GM23338 (cell line): ENCODE data around the gene ADGRL3. TPM values are rescaled to one million over a fixed set of nuclear protein-coding genes. Genes with fewer than 3 reads are reported as not detected.
A peak's percentile ranks its signal among the peaks of the same experiment; 100 is the strongest.

ENCODE experiments used
- ATAC-seq: fragments of 200-7000 bp; cut with Tn5 transposase; 3 replicates; pipeline ENCODE4 v1.9.1; 2020
- DNase-seq: peaks from one replicate; pipeline ENCODE4 v3.0.0-alpha.2; 2015; ENCODE audit warnings: low spot score
- H2AFZ ChIP-seq: fragments of 200-600 bp; sonication (generic); 2 replicates; pipeline ENCODE4 v1.8.0; 2016; ENCODE audit warnings: antibody characterized with exemption, mild to moderate bottlenecking, moderate library complexity
- H3F3A ChIP-seq: fragments of 200-600 bp; sonication (generic); replicated peaks from 2 replicates; pipeline ENCODE4 v1.8.0; 2017; ENCODE audit warnings: antibody characterized with exemption, mixed run types, low read depth
- H3K27ac ChIP-seq: fragments of 200-600 bp; sonication (generic); 2 replicates; pipeline ENCODE4 v1.6.1; 2016; ENCODE audit warnings: low read depth
- H3K27me3 ChIP-seq: fragments of 200-600 bp; sonication (generic); 2 replicates; pipeline ENCODE4 v1.8.0; 2016; ENCODE audit warnings: mild to moderate bottlenecking, mixed run types, moderate library complexity; ENCODE audit not compliant: insufficient read depth
- H3K36me3 ChIP-seq: fragments of 200-600 bp; sonication (generic); 2 replicates; pipeline ENCODE4 v1.8.0; 2016; ENCODE audit warnings: mild to moderate bottlenecking; ENCODE audit not compliant: insufficient read depth
- H3K4me1 ChIP-seq: fragments of 200-600 bp; sonication (generic); 2 replicates; pipeline ENCODE4 v1.8.0; 2016; ENCODE audit warnings: mild to moderate bottlenecking, moderate library complexity; ENCODE audit not compliant: insufficient read depth
- H3K4me2 ChIP-seq: fragments of 200-600 bp; sonication (generic); 2 replicates; pipeline ENCODE4 v1.7.1; 2017; ENCODE audit warnings: mixed run types
- H3K4me3 ChIP-seq: fragments of 200-600 bp; sonication (generic); 2 replicates; pipeline ENCODE4 v1.6.1; 2016; ENCODE audit warnings: mixed run types
- H3K79me2 ChIP-seq: fragments of 200-600 bp; sonication (generic); replicated peaks from 2 replicates; pipeline ENCODE4 v1.8.0; 2017; ENCODE audit warnings: mild to moderate bottlenecking; ENCODE audit not compliant: insufficient read depth
- H3K9me2 ChIP-seq: fragments of 200-600 bp; sonication (generic); 2 replicates; pipeline ENCODE4 v1.8.0; 2017; ENCODE audit not compliant: insufficient read depth
- H4K20me1 ChIP-seq: fragments of 200-600 bp; sonication (generic); replicated peaks from 2 replicates; pipeline ENCODE4 v1.8.0; 2017; ENCODE audit warnings: mild to moderate bottlenecking; ENCODE audit not compliant: insufficient read depth
- H3K27ac Mint-ChIP-seq: 2 replicates; pipeline ENCODE4 v1.8.0; 2020; ENCODE audit warnings: inconsistent platforms, mild to moderate bottlenecking, moderate library complexity, mixed read lengths
- H3K27me3 Mint-ChIP-seq: 3 replicates; pipeline ENCODE4 v1.8.0; 2022; ENCODE audit warnings: low read depth, mild to moderate bottlenecking, moderate library complexity, mixed read lengths, inconsistent platforms; ENCODE audit not compliant: insufficient read depth, poor library complexity
- H3K36me3 Mint-ChIP-seq: 3 replicates; pipeline ENCODE4 v1.8.0; 2021; ENCODE audit warnings: low read depth, mild to moderate bottlenecking, inconsistent platforms, moderate library complexity, mixed read lengths
- H3K4me1 Mint-ChIP-seq: 3 replicates; pipeline ENCODE4 v1.8.0; 2020; ENCODE audit warnings: mild to moderate bottlenecking, inconsistent platforms, mixed read lengths
- H3K4me3 Mint-ChIP-seq: 3 replicates; pipeline ENCODE4 v1.8.0; 2021; ENCODE audit warnings: moderate library complexity, mild to moderate bottlenecking, inconsistent platforms, mixed read lengths
- H3K9me3 Mint-ChIP-seq: 3 replicates; pipeline ENCODE4 v1.8.0; 2020; ENCODE audit warnings: moderate library complexity, mild to moderate bottlenecking, inconsistent platforms, mixed read lengths
- CREB1 ChIP-seq: fragments of 250-450 bp; sonication (Bioruptor Pico); IDR thresholded peaks from 2 replicates; pipeline ENCODE4 v1.5.0; 2020; ENCODE audit warnings: low read depth, mild to moderate bottlenecking, moderate library complexity
- CTCF ChIP-seq, 2 experiments: fragments of 200-600 bp in 1 of 2; sonication (generic) in 1 of 2; conservative IDR thresholded peaks; 2 replicates each; pipeline versions ENCODE4 v1.5.1 to v1.6.1; 2016 to 2017; ENCODE audit warnings: antibody characterized with exemption in 2 of 2, low read depth in 2 of 2, mild to moderate bottlenecking in 2 of 2, moderate library complexity in 1 of 2
- EZH2 ChIP-seq: fragments of 200-600 bp; sonication (generic); IDR thresholded peaks from one replicate; pipeline ENCODE4 v1.8.0; 2017; ENCODE audit warnings: antibody characterized with exemption, mild to moderate bottlenecking, low read depth; ENCODE audit not compliant: unreplicated experiment
- EZH2phosphoT487 ChIP-seq: fragments of 200-600 bp; sonication (generic); IDR thresholded peaks from one replicate; pipeline ENCODE4 v1.8.1; 2018; ENCODE audit warnings: antibody characterized with exemption; ENCODE audit not compliant: unreplicated experiment
- JUNB ChIP-seq: IDR thresholded peaks from one replicate; pipeline ENCODE4 v1.6.1; 2016; ENCODE audit warnings: antibody characterized with exemption; ENCODE audit not compliant: unreplicated experiment
- NANOG ChIP-seq: IDR thresholded peaks from 2 replicates; pipeline ENCODE4 v1.6.1; 2016; ENCODE audit warnings: antibody characterized with exemption, borderline replicate concordance
- POLR2AphosphoS5 ChIP-seq: IDR thresholded peaks from 2 replicates; pipeline ENCODE4 v1.6.1; 2016; ENCODE audit warnings: antibody characterized with exemption, low read depth
- REST ChIP-seq: IDR thresholded peaks from one replicate; pipeline ENCODE4 v1.6.1; 2018; ENCODE audit warnings: antibody characterized with exemption; ENCODE audit not compliant: unreplicated experiment
- STAT1 ChIP-seq: IDR thresholded peaks from one replicate; pipeline ENCODE4 v1.6.1; 2016; ENCODE audit warnings: antibody characterized with exemption; ENCODE audit not compliant: unreplicated experiment
- ZNF114 ChIP-seq: fragments of 250-450 bp; sonication (Bioruptor Pico); IDR thresholded peaks from 2 replicates; pipeline ENCODE4 v1.5.0; 2020; ENCODE audit warnings: mild to moderate bottlenecking, moderate library complexity
- ZNF331 ChIP-seq: fragments of 250-450 bp; sonication (Bioruptor Pico); IDR thresholded peaks from 2 replicates; pipeline ENCODE4 v1.5.0; 2020; ENCODE audit warnings: low read depth, mild to moderate bottlenecking, moderate library complexity
- ZNF462 ChIP-seq: fragments of 250-450 bp; sonication (Bioruptor Pico); IDR thresholded peaks from 2 replicates; pipeline ENCODE4 v1.5.0; 2020; ENCODE audit warnings: mild to moderate bottlenecking, moderate library complexity
- polyA plus RNA-seq: library from polyadenylated mRNA; unstranded; fragments of >200 nt; fragmentation: Nextera tagmentation; extraction: Ambion mirVana; gene quantifications from 2 replicates; pipeline ENCODE4 v1.2.1, GENCODE V29; 2016
- total RNA-seq: library from RNA; depleted of rRNA; stranded (reverse); fragments of >200 nt; shearing (Covaris generic); gene quantifications from 2 replicates; pipeline ENCODE4 v1.2.3, GENCODE V29; 2014
- TF ChIP-seq, protein P1 (sequence below): IDR thresholded peaks from 2 replicates; pipeline ENCODE4 v1.6.1; 2016; ENCODE audit warnings: antibody characterized with exemption

Gene ADGRL3
- total and polyA plus RNA-seq, 2 experiments from 2014 or later, result 9.7 to 16.5 TPM

DNA sequence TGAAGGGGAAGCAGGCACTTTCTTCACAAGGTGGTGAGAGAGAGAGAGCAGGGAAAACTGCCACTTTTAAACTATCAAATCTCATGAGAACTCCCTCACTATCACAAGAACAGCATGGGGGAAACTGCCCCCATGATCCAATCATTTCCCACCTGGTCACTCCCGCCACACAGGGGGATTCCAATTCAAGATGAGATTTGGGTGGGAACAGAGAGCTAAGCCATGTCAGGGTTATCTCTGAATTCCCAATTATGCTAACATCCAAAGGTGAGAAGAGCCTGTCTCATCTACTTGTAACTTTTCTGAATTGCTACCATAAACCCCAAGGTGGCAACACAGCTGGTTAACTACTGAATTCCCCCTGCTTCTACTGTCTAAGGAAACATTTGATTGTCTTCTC, 758.5 kb downstream of the ADGRL3 start:
- H3K4me3 Mint-ChIP-seq, result no peak overlapping the region
- H2AFZ ChIP-seq, result no peak overlapping the region
- H3K4me2 ChIP-seq, result no peak overlapping the region
- H3K4me1 Mint-ChIP-seq, result peaks cover 5% of the 10 kb centered on the region
- H3F3A ChIP-seq, result no peaks in the 10 kb centered on the region
- H3K27ac ChIP-seq, result no peak overlapping the region
- H3K79me2 ChIP-seq, result no peaks in the 10 kb centered on the region
- no peaks in the 10 kb centered on the region for H3K27me3 ChIP-seq
- H3K27ac Mint-ChIP-seq, result peak overlapping the region; percentile 33; the same call in 1 of the 2 replicates
- H3K4me1 ChIP-seq, result peaks cover 4% of the 10 kb centered on the region; the same call in 1 of the 2 replicates
- H3K4me3 ChIP-seq, result no peak overlapping the region
- no peaks in the 10 kb centered on the region; the same call in 2 of the 3 replicates for H3K9me3 Mint-ChIP-seq
- H3K36me3 Mint-ChIP-seq, result peaks cover 4% of the 10 kb centered on the region
- H4K20me1 ChIP-seq, result no peaks in the 10 kb centered on the region
- no peak for DNase-seq
- no peaks in the 10 kb centered on the region for H3K9me2 ChIP-seq
- peaks cover 2% of the 10 kb centered on the region for H3K27me3 Mint-ChIP-seq
- TF ChIP-seq CTCF (conservative IDR thresholded peaks at IDR 0.05; ENCODE audit: low read depth in 2 of 2) (no peak), EZH2phosphoT487 (no peak), ZNF462 (no peak), REST (no peak), CREB1 (CRISPR knock-in tag) (no peak), JUNB (no peak), STAT1 (no peak), EZH2 (no peak), POLR2AphosphoS5 (no peak), NANOG (no peak), ZNF331 (CRISPR knock-in tag) (no peak), ZNF114 (CRISPR knock-in tag) (no peak)
- TF ChIP-seq, protein P1, sequence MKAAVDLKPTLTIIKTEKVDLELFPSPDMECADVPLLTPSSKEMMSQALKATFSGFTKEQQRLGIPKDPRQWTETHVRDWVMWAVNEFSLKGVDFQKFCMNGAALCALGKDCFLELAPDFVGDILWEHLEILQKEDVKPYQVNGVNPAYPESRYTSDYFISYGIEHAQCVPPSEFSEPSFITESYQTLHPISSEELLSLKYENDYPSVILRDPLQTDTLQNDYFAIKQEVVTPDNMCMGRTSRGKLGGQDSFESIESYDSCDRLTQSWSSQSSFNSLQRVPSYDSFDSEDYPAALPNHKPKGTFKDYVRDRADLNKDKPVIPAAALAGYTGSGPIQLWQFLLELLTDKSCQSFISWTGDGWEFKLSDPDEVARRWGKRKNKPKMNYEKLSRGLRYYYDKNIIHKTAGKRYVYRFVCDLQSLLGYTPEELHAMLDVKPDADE, result no peak
- ATAC-seq, result no peak
- no peaks in the 10 kb centered on the region for H3K36me3 ChIP-seq
